ENCODE data around the gene PLEKHG4B.

- no peak for TF ChIP-seq POLR2A (IDR thresholded peaks at IDR 0.05)
- TF ChIP-seq CTCF (IDR thresholded peaks at IDR 0.05 in 8 of 11, conservative IDR thresholded peaks at IDR 0.05 in 3 of 11) = no peak
Observed at GRCh38 chr5:187617-188451, 95.9 kb downstream of the PLEKHG4B start.

Data from spleen (tissue), 7 donors.